Measurements from ENCODE around the gene LRSAM1.

LRSAM1 gene

DNA sequence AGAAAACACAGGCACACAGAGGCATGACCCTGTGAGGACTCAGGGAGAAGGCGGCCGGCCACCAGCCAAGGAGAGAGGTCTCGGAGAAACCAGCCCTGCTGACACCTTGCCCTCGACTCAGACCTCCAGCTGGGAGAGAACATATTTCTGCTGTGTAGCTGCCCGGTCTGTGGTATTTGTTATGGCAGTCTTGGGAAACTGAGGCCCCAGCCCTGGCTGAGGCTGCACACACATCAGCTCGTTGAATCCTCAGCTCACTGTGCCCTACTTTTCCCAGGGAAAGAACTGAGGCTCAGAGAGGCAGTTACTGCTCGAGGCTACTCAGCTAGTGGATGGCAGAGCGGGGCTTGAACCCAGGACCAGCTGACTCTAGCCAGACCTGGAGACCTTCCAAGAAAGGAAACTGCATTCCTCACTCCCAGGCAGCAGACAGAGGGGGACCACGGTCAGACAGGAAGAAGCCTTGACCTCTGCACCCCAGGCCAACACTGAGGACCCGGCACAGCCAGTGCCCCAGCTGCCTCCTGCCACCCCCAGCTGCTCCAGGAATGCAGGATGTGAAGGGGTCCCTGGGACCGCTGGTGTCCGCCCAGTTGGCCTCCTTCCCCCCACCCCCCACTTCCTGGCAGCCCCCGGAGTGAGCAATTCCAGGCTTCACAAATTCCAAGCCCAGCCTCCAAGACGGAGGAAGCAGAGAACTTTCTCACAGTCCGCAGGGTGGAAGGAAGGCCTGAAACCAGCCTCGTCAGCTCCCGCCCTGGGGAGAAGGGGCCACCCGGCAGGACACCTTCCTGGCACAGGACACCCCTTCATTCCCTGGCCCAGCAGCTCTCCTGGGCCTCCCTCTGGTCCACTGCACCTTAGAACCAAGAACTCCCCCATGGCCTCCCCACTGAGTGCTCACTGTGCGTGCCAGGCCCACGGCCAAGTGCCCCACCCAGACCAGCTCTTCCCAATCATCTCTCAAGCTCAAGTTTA is 69.9 kb downstream of the LRSAM1 start:
- Histone ChIP-seq H3K9me3 (ENCODE audit: insufficient read depth, low read length) (peaks cover 9% of the 10 kb centered on the region), H3K27me3 (ENCODE audit: low read depth, low read length) (no peaks in the 10 kb centered on the region), H3K9ac (ENCODE audit: low read length) (no peak overlapping the region), H3K36me3 (replicated peaks; ENCODE audit: low read depth, low read length) (no peaks in the 10 kb centered on the region), H2AFZ (ENCODE audit: low read depth, low read length) (no peak overlapping the region), H4K20me1 (ENCODE audit: insufficient read depth, low read length) (no peaks in the 10 kb centered on the region), H3K4me3 (ENCODE audit: low read length) (no peak overlapping the region), H3K4me1 (ENCODE audit: low read length) (no peaks in the 10 kb centered on the region; the same call in 1 of the 2 replicates), H3K4me2 (ENCODE audit: low read length) (no peak overlapping the region), H3K27ac (ENCODE audit: low read length) (no peak overlapping the region), H3K79me2 (ENCODE audit: low read length) (no peaks in the 10 kb centered on the region)
- TF ChIP-seq EZH2phosphoT487 (IDR thresholded peaks at IDR 0.05; ENCODE audit: low read depth), result no peak
- no peak for TF ChIP-seq CTCF (IDR thresholded peaks at IDR 0.05; ENCODE audit: low read depth, low read length)

GRCh38 chr9:127521919-127522304 is 70.6 kb downstream of the LRSAM1 start:
- H3K9me3 ChIP-seq (ENCODE audit: insufficient read depth, low read length), result peaks cover 9% of the 10 kb centered on the region
- H3K9ac ChIP-seq (ENCODE audit: low read length), result no peak overlapping the region
- TF ChIP-seq EZH2phosphoT487 (IDR thresholded peaks at IDR 0.05; ENCODE audit: low read depth) (no peak), CTCF (IDR thresholded peaks at IDR 0.05; ENCODE audit: low read depth, low read length) (no peak)
- no peaks in the 10 kb centered on the region for H3K36me3 ChIP-seq (replicated peaks; ENCODE audit: low read depth, low read length)
- H4K20me1 ChIP-seq (ENCODE audit: insufficient read depth, low read length), result no peaks in the 10 kb centered on the region
- no peak overlapping the region for H3K4me3 ChIP-seq (ENCODE audit: low read length)
- no peaks in the 10 kb centered on the region; the same call in 1 of the 2 replicates for H3K4me1 ChIP-seq (ENCODE audit: low read length)
- no peak overlapping the region for H3K27ac ChIP-seq (ENCODE audit: low read length)
- no peak overlapping the region for H2AFZ ChIP-seq (ENCODE audit: low read depth, low read length)
- H3K79me2 ChIP-seq (ENCODE audit: low read length), result no peaks in the 10 kb centered on the region
- no peaks in the 10 kb centered on the region for H3K27me3 ChIP-seq (ENCODE audit: low read depth, low read length)
- no peak overlapping the region for H3K4me2 ChIP-seq (ENCODE audit: low read length)

GRCh38 chr9:127522727-127523126 is 71.4 kb downstream of the LRSAM1 start:
- Histone ChIP-seq H3K4me2 (ENCODE audit: low read length) (no peak overlapping the region), H3K27me3 (ENCODE audit: low read depth, low read length) (no peaks in the 10 kb centered on the region), H3K9ac (ENCODE audit: low read length) (no peak overlapping the region), H3K27ac (ENCODE audit: low read length) (no peak overlapping the region), H4K20me1 (ENCODE audit: insufficient read depth, low read length) (no peaks in the 10 kb centered on the region), H3K4me1 (ENCODE audit: low read length) (no peaks in the 10 kb centered on the region; the same call in 1 of the 2 replicates), H3K4me3 (ENCODE audit: low read length) (no peak overlapping the region), H2AFZ (ENCODE audit: low read depth, low read length) (no peak overlapping the region), H3K36me3 (replicated peaks; ENCODE audit: low read depth, low read length) (no peaks in the 10 kb centered on the region), H3K9me3 (ENCODE audit: insufficient read depth, low read length) (peaks cover 9% of the 10 kb centered on the region), H3K79me2 (ENCODE audit: low read length) (no peaks in the 10 kb centered on the region)
- TF ChIP-seq EZH2phosphoT487 (IDR thresholded peaks at IDR 0.05; ENCODE audit: low read depth), result no peak
- no peak for TF ChIP-seq CTCF (IDR thresholded peaks at IDR 0.05; ENCODE audit: low read depth, low read length)

GRCh38 chr9:127523312-127523851 is 72.1 kb downstream of the LRSAM1 start:
- TF ChIP-seq EZH2phosphoT487 (IDR thresholded peaks at IDR 0.05; ENCODE audit: low read depth), result no peak
- TF ChIP-seq CTCF (IDR thresholded peaks at IDR 0.05; ENCODE audit: low read depth, low read length), result peak; percentile 44
- Histone ChIP-seq H3K79me2 (ENCODE audit: low read length) (no peaks in the 10 kb centered on the region), H3K4me2 (ENCODE audit: low read length) (no peak overlapping the region), H3K4me1 (ENCODE audit: low read length) (no peaks in the 10 kb centered on the region; the same call in 1 of the 2 replicates), H3K9me3 (ENCODE audit: insufficient read depth, low read length) (peaks cover 9% of the 10 kb centered on the region), H2AFZ (ENCODE audit: low read depth, low read length) (no peak overlapping the region), H3K27ac (ENCODE audit: low read length) (no peak overlapping the region), H3K9ac (ENCODE audit: low read length) (no peak overlapping the region), H3K27me3 (ENCODE audit: low read depth, low read length) (no peaks in the 10 kb centered on the region), H4K20me1 (ENCODE audit: insufficient read depth, low read length) (no peaks in the 10 kb centered on the region), H3K4me3 (ENCODE audit: low read length) (no peak overlapping the region), H3K36me3 (replicated peaks; ENCODE audit: low read depth, low read length) (no peaks in the 10 kb centered on the region)
